Activated effector memory CD4-positive, alpha-beta T cell treated with anti-CD3 and anti-CD28 coated beads, Interleukin-2, amount 50 U/mL, for 16 hours (primary cell): ENCODE data around the gene SHANK1.

Experiments
- DNase-seq: peaks from one replicate; pipeline ENCODE4 v3.0.0-alpha.2; 2020

Gene SHANK1

DNA sequence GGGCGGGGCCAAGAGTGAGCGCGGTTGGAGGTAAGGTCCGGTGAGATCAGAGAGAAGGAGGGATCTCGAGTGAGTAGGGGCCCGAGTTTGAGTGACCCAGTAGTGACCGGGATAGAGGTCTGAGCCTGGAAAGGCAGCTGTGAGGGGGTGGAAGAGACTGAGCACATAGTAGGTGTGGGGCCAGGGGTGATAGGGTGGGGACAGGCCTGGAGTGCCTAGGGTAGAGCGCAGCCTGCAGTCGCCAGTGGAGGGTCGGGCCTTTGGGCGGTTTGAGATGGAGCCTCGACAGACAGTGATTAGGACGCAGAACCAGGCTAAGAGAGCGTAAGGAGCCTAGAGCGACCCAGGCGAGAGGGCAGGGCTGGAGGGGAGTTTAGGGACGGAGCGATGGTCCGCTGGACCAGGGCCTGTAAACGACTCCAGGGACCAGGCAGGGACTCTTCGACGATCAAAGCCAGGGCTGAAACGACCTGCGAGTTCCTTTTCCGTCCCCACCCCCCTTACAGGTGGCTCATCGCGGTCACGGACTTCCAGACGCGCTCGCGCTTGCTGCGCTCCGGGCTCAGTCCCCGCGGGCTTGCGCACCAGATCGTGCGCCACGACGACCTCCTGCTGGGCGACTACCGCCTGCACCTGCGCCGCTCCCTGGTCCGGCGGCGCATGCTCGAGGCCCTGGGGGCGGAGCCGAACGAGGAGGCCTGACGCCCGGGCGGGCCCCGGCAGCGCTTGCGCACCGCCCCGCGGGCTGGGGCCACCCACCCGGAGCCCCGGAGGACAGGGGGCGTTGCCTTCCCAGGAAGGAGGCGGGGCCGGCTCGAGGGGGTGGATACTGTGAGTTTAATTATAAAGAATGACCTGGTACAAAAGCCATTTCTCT is 60.9 kb downstream of the SHANK1 start:
- peak; percentile 76 for DNase-seq

DNA sequence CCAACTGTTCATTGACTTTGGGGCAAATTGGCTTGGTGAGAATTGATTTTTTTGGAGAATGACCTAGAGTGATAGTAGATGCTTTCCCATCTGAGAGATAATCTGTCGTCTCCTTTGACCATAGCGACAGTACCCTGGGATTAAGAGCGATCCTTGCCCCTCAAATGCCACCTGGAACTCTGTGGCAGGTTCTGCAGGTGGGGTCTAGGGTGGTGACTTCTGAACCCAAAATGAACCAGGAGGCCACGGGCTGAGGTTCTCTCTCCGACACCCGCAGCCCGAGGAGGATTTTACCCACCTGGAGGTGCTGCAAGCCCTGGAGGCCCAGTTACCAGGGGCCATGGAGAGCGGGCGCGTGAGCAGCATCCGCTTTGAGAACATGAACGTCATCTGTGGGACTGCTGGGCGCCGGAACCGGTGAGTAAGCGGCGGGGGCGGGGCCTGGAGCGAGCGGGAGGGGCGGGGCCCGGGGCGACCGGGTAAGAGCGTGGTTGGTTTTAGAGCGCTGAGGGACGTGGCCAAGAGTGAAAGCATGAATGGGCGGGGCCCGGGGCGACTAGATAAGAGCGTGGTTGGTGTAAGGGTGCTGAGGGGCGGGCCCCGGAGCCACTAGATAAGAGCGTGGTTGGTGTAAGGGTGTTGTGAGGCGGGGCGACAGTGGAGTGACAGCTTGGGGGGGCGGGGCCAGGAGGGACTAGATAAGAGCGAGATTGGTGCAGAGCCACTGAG is 61.7 kb downstream of the SHANK1 start:
- DNase-seq, result peak; percentile 90

DNA sequence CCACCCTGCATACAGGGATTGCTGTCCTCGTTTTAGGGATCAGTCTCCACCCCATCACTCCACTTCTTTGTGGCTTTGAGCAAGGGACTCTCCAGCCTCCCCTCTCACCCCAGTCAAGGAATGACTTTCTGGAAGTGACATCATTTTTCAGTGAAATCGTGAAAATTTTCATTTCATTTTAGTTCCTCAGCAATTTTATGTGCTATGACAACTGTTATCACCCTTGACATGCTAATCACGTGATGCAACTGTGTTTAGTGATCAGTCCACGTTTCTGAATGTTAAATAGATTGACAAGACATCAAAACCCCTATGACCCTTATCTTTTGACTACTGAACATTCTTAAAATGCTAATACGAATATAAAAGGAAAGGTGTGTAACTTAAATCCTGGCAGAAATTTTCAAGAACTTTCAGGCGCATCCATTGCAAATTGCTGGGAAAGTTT is 62.4 kb downstream of the SHANK1 start:
- no peak for DNase-seq

DNA sequence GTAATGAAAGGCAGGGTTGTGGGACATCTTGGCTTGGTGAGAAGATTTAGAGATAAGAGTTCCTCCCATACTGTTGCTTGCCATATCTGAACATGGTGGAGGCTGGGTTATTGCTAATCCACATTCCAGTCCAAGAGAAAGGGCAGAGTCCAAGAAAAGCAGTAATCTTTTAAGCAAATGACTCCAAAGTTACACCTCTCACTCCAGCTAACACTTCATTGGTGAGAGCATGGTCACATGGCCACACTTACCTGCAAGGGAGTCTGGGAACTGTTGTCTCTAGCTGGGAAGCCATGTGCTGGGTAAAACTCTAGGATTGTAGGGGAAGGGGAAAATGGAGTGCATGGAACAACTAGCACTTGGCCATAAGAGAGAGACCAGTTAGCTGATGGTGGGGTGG is 64.7 kb downstream of the SHANK1 start:
- no peak for DNase-seq

DNA sequence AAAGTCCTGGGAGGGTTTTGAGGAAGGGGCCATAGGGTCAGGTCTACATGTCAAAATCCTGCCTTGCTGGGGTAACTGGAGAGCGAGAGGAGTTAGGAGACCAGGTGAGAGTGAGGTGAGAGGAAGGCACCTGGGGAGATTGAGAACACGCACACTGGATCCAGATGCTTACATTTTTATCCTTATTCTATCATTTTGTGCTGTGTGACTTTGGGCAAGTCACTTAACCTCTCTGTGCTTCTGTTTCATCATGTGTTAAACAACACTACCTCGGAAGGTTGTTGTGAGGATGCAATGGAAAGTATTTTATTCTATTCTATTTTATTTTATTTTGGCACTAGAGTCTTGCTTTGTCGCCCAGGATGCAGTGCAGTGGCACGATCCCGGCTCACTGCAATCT is 66.9 kb downstream of the SHANK1 start:
- DNase-seq, result no peak

DNA sequence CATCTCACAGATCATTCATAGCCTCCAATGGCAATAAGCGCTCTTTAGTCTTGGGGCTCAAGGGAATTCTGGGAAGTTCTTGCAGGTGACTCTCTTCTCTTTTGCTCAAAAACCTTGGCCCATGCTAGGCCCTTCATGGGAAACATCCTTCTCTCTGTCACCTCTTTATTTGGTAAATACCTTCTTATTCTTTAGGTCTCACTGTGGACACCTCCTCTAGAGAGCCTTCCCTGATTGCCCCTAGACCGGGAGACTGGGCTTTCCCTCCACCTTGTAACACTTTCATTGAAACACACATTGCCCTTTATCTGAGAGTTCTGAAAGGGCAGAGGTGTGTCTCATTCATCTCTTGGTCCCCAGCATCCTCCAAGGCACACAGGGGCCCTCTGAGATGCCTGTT is 68.4 kb downstream of the SHANK1 start:
- no peak for DNase-seq

DNA sequence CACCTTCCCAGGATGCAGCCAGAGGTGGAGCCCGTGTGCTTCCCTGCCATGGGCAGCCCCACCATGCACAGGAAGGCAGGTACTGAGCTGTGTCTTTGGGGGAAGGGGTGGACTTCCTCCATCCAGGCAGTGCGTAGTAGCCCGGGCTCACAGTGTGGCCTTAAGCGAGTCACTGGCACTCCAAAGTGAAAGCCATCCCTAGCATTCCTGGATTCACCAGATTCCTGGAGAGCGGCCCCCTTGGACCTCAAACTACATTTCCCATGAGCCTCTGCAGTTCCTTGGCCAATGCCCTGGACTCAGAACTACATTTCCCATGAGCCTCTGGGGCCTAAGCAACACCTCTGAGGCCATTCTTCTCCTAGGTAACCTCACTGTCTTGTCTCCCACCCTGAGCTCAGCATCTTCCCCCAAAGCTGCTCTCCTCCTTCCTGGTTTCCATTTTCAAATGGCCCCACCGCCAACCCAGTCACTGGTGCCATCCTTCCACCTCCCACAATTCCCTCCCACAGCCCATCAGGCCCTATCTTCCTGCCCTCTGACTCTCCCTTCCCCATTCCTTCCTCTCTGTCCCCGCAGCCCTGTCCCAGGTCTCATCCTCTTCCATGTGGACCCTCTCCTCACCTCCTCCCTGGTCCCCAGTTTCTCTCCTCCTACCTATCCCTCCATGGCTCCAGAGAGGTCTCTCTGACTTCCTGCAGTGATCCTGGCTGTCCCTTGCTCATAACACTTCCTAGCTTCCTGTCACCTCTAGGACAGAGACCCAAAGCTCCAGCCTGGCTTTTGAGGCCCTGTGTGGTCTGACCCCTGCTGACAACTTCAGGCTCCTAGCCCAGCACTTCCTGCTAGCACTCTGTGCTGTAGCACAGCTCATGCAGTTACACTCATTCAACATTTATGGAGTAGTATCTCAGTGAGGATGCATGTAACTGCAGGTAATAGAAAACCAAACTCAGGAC is 69.9 kb downstream of the SHANK1 start, which contains the start of gene C19orf81:
Gene C19orf81 (plus strand): TSS at position 13 of the 959 bp plus-strand sequence. CDS start 0 bp downstream, at position 13.
- DNase-seq, result no peak

DNA sequence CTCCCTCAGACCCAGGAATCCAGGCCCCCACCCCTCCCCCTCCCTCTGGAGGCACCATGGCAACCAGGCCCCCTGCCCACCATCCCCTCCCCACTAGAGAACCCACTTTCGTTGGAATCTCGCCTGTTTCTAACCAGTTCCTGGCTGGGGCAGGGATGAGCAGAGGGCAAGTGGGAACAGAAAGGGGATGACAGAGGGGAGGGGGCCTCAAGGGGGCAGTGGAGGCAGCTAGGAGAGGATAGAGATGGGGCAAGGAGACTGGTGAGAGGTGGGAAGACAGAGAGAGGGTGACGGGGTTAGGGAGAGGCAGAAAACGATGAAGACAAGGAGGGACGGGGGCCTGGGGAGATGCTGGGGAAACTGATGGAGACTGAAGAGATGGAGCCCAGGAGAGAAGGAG is 70.9 kb downstream of the SHANK1 start:
- no peak for DNase-seq

DNA sequence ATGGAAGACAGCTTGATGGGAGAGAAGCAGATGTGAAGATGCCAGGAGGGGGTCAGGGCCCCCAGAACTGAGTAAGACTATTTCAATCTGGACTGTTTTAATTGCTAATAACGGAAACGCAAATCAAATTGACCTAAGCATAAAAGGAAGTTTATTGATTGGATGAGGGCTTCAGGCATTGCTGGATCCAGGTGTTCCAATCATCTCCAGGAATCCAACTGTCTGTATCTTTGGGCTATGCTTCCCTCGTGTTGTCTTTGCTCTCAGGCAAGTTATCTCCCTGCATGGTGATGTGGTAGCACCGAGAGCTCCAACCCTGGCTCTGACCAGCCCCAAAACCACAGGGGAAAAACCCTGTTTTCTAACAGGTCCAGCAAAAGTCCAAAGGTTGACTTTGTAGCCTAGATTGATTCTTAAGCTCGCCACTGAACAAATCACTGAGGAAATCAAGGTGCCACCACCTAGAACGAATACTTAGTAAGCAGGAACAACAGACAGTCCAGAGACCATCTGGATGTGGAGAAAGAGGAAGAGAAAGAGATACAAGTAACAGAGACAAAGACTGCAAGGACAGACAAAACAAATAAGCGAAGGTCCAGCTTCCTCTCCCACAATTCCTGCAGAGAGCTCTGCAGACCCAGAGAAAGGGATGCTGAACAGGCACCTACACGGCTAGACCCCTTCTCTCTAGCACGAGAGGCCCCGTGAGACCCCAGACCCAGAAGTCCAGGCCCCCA is 71.6 kb downstream of the SHANK1 start:
- no peak for DNase-seq

DNA sequence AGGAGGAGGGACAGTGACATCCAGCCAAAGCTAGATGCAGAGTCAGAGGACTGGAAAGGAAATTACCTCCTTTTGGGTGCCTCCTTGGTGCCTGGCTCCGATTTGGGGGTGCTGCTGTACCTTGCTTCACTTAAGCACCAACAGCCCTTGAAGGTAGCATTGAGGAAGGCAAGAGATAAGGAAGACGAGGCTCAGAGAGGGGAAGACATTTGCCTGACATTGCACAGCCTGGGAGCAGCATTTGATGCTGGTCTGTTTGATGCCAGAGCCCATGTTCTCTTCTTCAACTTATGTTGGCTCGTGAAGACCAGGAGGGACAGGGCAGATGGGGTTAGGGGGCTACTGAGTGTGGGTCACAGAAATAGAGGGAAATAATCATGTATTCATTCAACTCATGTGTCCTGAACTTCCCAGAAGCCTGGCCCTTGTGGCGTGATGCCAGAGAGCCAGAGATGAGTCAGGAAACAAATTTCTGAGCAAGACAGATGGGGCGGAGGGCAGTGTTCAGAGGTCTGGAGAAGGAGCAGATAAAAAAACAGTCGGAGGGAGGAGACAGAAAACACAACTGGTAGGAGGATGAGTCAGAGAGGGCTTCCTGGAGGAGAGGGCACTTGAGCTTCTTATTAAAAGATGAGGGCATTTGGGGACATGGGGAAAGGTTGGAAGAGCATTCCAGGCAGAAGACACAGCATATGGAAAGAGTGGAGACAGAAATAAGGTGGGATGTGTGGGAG is 73.4 kb downstream of the SHANK1 start:
- DNase-seq, result no peak

DNA sequence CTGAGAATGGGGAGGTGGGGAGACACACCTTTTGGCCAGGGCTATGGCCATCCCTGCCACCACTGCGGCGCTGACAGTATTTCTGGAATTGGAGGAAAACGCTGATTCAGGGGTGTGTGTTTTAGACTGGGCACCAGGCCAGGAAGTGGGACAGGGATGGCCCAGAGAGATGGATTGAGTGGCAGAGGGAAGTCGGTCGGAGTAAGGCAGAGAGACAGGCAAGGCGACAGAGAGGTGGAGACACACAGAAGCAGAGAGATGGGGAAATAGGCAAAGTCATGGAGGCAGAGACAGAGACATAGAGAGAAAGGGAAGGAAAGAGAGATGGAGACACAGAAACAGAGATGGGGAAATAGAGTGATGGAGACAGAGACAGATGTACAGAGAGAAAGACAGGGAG is 74.5 kb downstream of the SHANK1 start:
- DNase-seq, result no peak

DNA sequence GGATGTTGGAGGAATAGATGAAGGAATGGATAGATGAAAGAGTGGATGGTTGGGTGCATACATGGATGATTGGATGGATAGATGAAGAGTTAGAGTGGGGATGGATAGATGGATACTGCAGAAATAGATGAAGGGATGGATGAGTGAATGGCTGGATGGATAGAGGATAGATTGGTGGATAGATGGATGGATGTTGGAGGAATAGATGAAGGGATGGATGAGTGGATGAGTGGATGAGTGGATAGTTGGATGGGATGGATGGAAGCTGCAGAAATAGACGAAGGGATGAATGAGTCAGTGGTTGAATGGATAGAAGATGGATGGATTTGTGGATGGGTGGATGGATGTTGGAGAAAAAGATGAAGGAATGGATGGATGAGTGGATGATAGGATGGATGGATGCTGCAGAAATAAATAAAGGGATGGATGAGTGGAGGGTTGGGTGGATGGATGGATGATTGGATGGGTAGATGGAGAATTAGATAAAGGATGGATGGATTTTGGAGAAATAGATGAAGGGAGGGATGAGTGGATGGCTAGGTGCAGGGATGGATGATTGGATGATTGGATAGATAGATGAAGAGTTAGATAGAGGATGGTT is 75.2 kb downstream of the SHANK1 start:
- DNase-seq, result no peak

DNA sequence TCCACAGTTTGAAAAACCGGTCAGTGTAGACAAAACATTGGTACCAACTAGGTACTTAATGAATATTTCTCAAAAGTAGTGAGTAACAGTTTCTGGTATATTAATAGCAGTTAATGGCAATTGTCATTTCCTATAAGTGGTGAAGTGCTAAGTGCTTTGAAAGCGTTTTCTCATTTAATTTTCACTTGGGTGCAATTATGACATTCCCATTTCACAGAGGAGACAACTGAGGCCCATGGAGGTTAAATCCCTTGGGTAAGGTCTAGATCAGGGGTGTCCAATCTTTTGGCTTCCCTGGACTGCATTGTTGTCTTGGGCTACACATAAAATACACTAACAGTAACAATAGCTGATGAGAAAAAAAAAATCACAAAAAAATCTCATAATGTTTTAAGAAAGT is 79.2 kb downstream of the SHANK1 start:
- no peak for DNase-seq

DNA sequence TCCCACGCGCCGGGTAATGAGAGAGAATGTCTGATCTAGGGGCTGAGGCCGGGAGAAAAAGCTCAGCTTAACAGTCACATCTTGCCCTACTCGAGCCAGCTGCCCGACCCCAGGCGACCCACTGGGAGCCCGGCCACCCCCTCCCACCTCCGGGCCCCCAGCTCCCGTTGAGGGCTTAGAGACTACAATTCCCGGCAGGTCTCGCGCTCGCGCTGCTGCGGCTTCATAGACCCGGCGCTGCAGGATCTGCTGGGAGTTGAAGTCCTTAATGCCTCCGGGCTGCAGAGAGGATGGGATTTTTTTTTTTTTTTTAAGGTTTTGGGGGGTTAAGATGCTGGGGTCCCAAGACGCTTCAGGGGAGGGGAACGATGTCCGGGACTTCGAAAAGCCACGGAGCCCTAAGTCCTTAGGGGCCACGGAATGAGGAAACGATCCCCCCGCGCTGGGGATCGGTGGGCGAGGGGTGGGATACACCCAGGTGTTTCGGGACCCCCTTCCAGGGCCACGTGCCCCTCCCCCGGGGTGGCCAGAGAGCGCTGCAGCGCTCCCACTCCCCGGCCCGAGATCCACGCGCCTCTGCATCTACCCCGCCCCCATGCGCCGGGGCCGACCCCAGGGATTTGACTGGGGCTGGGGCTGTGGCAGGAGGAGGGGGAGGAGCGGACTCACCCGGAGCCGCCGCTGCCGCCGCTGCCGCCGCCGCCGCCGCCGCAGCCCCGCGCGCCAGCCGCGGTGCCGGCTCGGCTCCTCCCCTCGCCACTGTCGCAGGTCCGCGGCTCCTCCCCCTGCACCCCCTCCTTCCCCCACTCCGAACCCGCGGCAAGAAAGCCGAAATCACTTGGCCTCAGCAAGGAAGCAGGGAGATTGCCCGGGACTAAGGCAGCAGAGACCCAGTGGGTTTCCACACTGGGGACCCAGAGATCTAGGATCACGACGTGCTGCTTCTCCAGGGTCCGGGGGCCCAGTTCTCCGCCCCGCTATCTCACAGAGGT is 80.2 kb downstream of the SHANK1 start, which contains the start of gene SYT3:
Gene SYT3 (minus strand): TSS at position 761 of the 992 bp plus-strand sequence. CDS start 2,470 bp downstream, outside the sequence.
- peak; percentile 70 for DNase-seq

DNA sequence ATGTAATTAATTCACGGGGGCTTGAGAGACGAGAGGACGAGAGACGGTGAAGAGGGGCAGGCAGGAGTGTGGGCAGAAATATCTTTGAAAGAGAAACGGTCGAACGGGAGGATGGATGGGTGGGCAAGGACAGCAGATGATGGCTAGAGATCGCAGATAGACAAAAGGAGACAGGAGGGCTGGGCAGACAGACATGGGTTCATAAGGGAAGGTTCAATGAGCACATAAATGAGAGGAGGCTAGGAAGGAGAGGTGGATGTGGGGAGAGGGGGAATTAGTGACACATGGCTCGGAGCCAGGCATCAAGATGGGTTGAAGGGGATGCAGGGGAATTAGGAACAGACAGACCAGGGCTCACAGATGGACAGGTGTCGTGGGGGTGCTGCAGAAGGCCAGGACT is 81.0 kb downstream of the SHANK1 start:
- DNase-seq, result no peak

DNA sequence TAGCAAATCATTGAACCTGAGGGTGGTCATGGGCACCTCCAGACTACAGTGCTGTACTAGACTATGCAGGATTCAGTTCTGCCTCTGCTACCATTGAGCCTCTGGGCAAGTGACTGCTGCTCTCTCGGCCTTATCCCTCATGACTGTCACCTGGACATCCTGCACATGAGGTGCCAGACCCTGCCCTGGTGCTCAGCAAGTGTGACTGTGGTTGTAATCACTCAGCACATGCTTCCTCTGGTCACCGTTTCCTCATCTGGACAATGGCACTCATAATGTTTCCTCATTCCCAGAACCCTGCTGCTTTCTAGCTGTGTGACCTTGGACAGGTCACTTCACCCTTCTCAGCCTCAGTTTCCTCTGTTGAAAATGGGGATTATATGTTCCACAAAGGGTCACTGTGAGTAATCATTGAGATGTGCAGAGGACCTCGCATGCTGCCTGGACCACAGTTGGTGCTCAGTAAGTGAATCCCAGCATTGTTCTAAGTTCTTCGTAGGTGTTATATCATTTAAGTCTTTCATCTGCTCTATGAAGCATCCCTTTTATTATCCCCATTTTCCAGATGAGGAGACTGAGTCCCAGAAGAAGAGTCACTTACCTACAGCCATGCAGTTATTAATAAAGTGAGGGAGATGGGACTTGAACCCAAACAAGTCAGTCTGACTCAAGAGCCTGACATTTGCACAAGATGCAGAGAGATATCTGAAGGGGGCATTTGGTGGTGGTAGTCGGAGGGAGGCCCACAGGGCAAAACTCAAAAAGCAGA is 83.1 kb downstream of the SHANK1 start:
- no peak for DNase-seq

DNA sequence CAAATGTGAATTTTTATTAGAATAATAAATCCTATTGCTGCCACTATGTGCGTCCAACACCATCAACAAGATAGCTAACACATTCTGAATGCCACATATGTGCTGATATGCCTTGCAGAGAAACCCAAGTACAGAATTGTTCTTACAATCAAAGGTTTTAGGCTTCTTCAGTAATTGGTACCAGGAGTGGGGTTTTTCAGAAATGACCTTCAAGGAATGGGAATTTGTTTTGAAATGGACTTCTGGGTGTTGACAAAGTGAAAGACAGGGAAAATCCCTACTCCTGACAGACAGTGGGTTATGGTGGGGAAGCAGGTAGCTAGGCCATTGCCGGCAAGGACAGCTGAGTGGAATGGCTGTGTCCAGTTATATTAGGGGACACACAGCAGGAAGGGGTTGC is 85.6 kb downstream of the SHANK1 start:
- no peak for DNase-seq

DNA sequence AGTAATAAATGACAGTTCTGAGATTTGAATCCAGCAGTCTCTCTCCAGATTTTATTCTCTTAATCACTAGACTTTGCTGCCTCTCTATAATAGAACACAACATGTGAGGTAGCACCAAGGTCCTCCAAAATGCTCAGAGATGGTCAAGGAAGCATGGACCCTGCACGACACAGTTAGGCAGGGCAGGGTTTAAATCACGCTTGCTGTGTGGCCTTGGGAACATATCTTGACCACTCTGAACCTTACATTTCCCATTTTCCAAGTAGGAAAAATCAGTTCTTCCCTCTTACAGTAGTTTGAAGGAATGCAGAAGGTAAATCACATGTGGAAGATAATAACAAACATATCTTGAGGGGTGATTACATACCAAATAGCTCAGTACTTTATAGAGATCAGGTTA is 86.2 kb downstream of the SHANK1 start:
- no peak for DNase-seq
